Mucosa of stomach (tissue), 1 donor: ENCODE measurements around the gene PIK3IP1.
"Not testable (repeated sequence)": the region's sequence is repeated elsewhere in the genome, so short reads cannot be mapped to it uniquely, and the experiment has no call there.

Source experiments
- H3K27me3 ChIP-seq: one replicate; pipeline ENCODE4 v1.7.0; 2013; ENCODE audit warnings: mild to moderate bottlenecking, low read length; ENCODE audit not compliant: control insufficient read depth, insufficient read depth
- H3K36me3 ChIP-seq: one replicate; pipeline ENCODE4 v1.7.0; 2013; ENCODE audit warnings: low read length; ENCODE audit not compliant: control insufficient read depth, insufficient read depth
- H3K4me1 ChIP-seq: one replicate; pipeline ENCODE4 v1.7.0; 2013; ENCODE audit warnings: mild to moderate bottlenecking, low read length; ENCODE audit not compliant: control insufficient read depth, insufficient read depth
- H3K4me3 ChIP-seq: one replicate; pipeline ENCODE4 v1.7.0; 2013; ENCODE audit warnings: low read length
- H3K9ac ChIP-seq: one replicate; pipeline ENCODE4 v1.7.0; 2013; ENCODE audit warnings: mild to moderate bottlenecking, low read length, moderate library complexity
- H3K9me3 ChIP-seq: one replicate; pipeline ENCODE4 v1.7.0; 2013; ENCODE audit warnings: mild to moderate bottlenecking, low read length, moderate library complexity; ENCODE audit not compliant: control insufficient read depth
- donor health status: Pancreatic carcinoma.

The PIK3IP1 gene

DNA sequence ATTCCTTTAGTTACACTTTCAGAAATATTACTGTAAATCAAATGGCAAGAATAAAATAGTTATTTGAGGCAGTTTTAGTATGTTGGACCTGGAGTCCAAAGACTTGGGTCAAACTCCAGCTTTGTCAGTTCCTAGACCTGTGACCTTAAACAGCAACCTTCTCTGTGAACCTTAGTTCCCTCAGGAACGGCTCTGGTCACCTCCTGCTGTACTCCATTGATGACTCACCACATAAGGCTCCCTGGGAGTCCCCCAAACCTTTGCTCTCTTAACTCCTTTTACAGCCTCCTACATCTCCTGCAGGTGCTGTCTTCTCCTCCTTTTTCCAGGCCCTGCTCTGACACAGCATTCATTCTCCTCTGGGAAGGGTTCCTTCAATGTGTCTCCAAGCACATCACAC, 51.1 kb downstream of the PIK3IP1 start:
- Histone ChIP-seq H3K4me3 (no peak overlapping the region), H3K9me3 (no peaks in the 10 kb centered on the region), H3K9ac (no peak overlapping the region), H3K4me1 (peaks cover 56% of the 10 kb centered on the region), H3K36me3 (peaks cover 5% of the 10 kb centered on the region), H3K27me3 (no peaks in the 10 kb centered on the region)

GRCh38 chr22:31239771-31240370, 52.4 kb downstream of the PIK3IP1 start:
- no peaks in the 10 kb centered on the region for H3K27me3 ChIP-seq
- H3K9me3 ChIP-seq = no peaks in the 10 kb centered on the region
- no peak overlapping the region for H3K9ac ChIP-seq
- peaks cover 5% of the 10 kb centered on the region for H3K36me3 ChIP-seq
- peaks cover 60% of the 10 kb centered on the region for H3K4me1 ChIP-seq
- no peak overlapping the region for H3K4me3 ChIP-seq

DNA sequence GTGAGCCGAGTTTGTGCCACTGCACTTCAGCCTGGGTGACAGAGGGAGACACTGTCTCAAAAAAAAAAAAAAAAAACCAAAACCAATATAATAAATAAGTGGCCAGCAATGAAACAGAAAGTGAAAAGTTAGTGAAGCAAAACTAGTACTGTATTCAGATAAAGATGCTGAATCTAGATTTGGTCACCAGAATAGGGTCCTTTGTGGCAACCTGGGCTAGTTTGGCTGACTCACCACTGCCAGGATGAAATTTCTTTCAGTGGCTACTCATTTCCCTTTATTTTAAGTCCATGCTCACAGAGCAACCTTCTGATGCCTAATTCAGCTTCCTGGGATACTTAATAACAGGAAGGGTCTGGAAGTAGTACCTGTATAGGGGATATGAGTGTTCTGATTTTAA, 54.2 kb downstream of the PIK3IP1 start:
- peaks cover 5% of the 10 kb centered on the region for H3K36me3 ChIP-seq
- H3K27me3 ChIP-seq = no peaks in the 10 kb centered on the region
- peaks cover 53% of the 10 kb centered on the region for H3K4me1 ChIP-seq
- H3K9ac ChIP-seq = no peak overlapping the region
- no peak overlapping the region for H3K4me3 ChIP-seq
- no peaks in the 10 kb centered on the region for H3K9me3 ChIP-seq

- not testable (repeated sequence) for H3K9ac ChIP-seq, H3K9me3 ChIP-seq, H3K4me3 ChIP-seq, H3K36me3 ChIP-seq, H3K27me3 ChIP-seq
- H3K4me1 ChIP-seq = peaks cover 51% of the 10 kb centered on the region
Measured at GRCh38 chr22:31236044-31236443, 56.2 kb downstream of the PIK3IP1 start.

GRCh38 chr22:31235081-31235480, 57.2 kb downstream of the PIK3IP1 start:
- H3K9ac ChIP-seq = no peak overlapping the region
- peaks cover 58% of the 10 kb centered on the region for H3K4me1 ChIP-seq
- no peaks in the 10 kb centered on the region for H3K9me3 ChIP-seq
- no peaks in the 10 kb centered on the region for H3K27me3 ChIP-seq
- no peak overlapping the region for H3K4me3 ChIP-seq
- peaks cover 13% of the 10 kb centered on the region for H3K36me3 ChIP-seq

- peaks cover 66% of the 10 kb centered on the region for H3K4me1 ChIP-seq
- H3K9me3 ChIP-seq = no peaks in the 10 kb centered on the region
- no peak overlapping the region for H3K9ac ChIP-seq
- H3K36me3 ChIP-seq = peaks cover 8% of the 10 kb centered on the region
- no peak overlapping the region for H3K4me3 ChIP-seq
- no peaks in the 10 kb centered on the region for H3K27me3 ChIP-seq
Measured at GRCh38 chr22:31233001-31233400, 59.3 kb downstream of the PIK3IP1 start.
